ENCODE results near the gene AHCYL2.

GRCh38 chr7:129368389-129368986 lies 143.7 kb downstream of the AHCYL2 start:
- TF ChIP-seq POLR2AphosphoS5 (IDR thresholded peaks at IDR 0.05; ENCODE audit: borderline replicate concordance, low read depth, low read length) (no peak), EZH2 (IDR thresholded peaks at IDR 0.05) (no peak)

All from SK-N-MC (cell line).